ENCODE measurements around the gene PRR36. TPM values are rescaled to one million over a fixed set of nuclear protein-coding genes. Genes with fewer than 3 reads are reported as not detected.

The PRR36 gene
- total RNA-seq, 1 donor from 2014 or later: 20.9 TPM

DNA sequence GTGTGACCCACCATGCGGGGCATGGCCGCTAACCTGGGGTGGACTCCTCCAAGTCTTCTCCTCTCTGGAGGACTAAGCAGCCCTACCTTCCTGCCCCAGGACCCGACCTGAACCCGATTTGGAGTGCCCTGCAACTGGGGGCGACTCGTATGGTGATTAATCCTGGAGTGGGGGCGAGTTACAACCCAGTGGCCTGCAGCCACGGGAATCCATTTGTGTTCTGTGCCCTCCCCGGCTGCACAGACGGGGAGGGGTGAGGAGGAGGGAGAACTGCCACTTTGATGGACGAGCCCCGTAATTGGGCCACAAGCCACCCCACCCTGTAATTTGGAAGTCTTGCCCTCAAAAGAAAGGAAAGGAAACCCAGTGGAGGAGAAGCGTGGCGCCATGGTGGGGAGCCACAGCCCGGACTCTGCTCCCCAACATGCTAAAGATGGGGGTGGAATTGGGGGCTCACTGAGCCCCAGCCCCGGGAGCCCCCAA lies 18.0 kb downstream of the PRR36 start:
- H3K4me3 Mint-ChIP-seq: no peak overlapping the region
- no peaks in the 10 kb centered on the region for H3K9me3 Mint-ChIP-seq
- no peak for DNase-seq (ENCODE audit: low read depth, low spot score)
- H3K27me3 Mint-ChIP-seq (ENCODE audit: low read depth): peaks cover 24% of the 10 kb centered on the region
- TF ChIP-seq, protein P1, sequence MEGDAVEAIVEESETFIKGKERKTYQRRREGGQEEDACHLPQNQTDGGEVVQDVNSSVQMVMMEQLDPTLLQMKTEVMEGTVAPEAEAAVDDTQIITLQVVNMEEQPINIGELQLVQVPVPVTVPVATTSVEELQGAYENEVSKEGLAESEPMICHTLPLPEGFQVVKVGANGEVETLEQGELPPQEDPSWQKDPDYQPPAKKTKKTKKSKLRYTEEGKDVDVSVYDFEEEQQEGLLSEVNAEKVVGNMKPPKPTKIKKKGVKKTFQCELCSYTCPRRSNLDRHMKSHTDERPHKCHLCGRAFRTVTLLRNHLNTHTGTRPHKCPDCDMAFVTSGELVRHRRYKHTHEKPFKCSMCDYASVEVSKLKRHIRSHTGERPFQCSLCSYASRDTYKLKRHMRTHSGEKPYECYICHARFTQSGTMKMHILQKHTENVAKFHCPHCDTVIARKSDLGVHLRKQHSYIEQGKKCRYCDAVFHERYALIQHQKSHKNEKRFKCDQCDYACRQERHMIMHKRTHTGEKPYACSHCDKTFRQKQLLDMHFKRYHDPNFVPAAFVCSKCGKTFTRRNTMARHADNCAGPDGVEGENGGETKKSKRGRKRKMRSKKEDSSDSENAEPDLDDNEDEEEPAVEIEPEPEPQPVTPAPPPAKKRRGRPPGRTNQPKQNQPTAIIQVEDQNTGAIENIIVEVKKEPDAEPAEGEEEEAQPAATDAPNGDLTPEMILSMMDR (conservative IDR thresholded peaks at IDR 0.05): no peak
- H3K27ac Mint-ChIP-seq (ENCODE audit: unreplicated experiment): no peak overlapping the region
- no peaks in the 10 kb centered on the region for H3K36me3 Mint-ChIP-seq (ENCODE audit: low read depth)
- peaks cover 15% of the 10 kb centered on the region for H3K4me1 Mint-ChIP-seq

DNA sequence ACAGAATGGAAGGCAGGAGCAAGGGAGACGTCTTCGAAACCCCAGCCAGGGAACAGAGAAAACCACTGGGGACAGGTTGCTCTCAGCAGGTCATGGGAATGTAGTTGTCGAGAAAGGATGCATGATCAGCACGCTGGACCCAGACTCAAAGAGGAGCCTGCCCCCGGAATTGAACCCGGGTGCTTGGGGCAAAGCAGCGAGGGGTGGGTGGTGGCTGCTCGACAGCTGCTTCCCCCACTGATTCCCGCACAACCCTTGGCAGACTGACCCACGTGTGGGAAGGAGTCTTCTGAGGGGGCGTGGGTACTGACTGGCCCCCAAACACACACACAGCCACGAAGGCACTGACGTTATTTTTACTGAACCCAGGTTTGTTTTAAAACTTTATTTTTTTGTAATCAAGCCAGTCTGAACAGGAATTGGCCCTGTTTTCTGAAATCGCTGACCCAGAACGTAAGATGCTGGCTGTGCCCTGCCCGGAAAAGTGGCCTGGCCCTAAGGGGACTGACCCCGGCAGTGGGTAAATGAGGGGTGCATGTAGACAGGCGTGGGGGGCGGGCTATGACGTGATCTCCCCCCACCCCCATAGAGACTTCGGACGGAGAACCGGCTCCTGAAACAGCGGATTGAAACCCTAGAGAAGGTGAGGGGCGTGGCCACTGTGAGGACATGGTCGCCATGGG lies 18.6 kb downstream of the PRR36 start:
- H3K4me1 Mint-ChIP-seq: peaks cover 15% of the 10 kb centered on the region
- no peak overlapping the region for H3K27ac Mint-ChIP-seq (ENCODE audit: unreplicated experiment)
- no peaks in the 10 kb centered on the region for H3K9me3 Mint-ChIP-seq
- H3K36me3 Mint-ChIP-seq (ENCODE audit: low read depth): no peaks in the 10 kb centered on the region
- DNase-seq (ENCODE audit: low read depth, low spot score): no peak
- TF ChIP-seq, protein P1 (conservative IDR thresholded peaks at IDR 0.05): no peak
- H3K4me3 Mint-ChIP-seq: no peak overlapping the region
- H3K27me3 Mint-ChIP-seq (ENCODE audit: low read depth): peaks cover 19% of the 10 kb centered on the region

DNA sequence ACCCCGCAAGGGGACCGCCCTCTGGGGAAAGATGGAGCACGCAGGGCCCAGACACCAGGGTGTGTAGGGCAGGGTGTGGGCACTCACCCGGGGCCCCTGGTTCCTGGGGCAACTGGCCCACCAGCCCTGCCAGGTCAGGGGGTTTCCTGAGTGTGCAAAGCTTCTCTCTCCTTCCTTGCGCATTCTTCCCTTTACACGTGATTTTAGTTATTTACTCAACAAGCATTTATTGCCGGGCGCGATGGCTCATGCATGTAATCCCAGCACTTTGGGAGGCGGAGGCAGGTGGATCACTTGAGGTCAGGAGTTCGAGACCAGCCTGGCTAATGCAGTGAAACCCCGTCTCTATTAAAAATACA lies 20.4 kb downstream of the PRR36 start:
- DNase-seq (ENCODE audit: low read depth, low spot score): no peak
- Mint-ChIP-seq H3K27ac (ENCODE audit: unreplicated experiment) (no peak overlapping the region), H3K4me3 (no peak overlapping the region), H3K27me3 (ENCODE audit: low read depth) (peaks cover 16% of the 10 kb centered on the region), H3K36me3 (ENCODE audit: low read depth) (no peaks in the 10 kb centered on the region), H3K4me1 (peaks cover 15% of the 10 kb centered on the region), H3K9me3 (no peaks in the 10 kb centered on the region)
- TF ChIP-seq, protein P1 (conservative IDR thresholded peaks at IDR 0.05): no peak

DNA sequence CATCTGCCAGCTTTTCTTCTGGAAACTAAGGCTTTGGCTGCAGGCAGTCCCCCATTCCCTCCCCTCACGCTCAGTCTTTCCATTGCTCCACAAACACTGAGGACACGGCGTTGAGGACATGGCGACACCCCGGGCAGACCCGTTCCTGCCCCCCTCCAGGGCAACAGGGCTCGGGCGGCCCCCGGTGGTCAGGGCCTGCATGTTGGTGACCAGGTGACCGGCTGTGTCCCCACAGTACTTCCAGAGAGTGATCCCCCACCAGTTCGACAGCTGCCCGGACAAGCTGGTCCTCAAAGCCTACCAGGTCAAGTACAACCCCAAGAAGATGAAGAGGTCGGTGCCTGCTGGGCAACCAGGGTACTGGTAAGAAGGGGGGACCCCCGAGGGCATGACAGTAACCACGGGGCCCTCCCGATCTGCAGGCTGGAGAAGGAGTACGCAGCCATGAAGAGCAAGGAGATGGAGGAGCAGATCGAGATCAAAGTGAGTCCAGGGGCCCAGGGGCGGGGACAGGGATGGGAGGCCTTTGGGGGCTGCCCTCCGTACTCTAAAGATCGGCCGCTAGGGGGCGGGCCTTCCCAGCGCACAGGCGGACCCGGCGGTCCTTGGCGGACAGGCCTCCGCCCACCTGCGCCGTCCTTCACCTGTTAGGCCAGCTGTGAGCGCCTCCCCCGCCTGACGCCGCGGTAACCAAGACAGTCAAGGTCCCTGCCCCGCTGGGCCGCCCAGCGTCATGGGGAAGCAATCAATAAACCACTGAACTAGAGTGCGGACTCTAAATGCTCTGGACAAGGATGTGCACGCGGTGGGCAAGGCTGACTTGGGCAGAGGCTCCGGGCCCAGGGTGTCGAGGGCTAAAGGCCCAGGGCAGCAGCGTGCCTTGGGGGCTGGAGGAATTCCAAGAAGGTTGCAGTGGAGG lies 21.1 kb downstream of the PRR36 start:
- TF ChIP-seq, protein P1 (conservative IDR thresholded peaks at IDR 0.05): peak; percentile 97
- H3K27me3 Mint-ChIP-seq (ENCODE audit: low read depth): peaks cover 12% of the 10 kb centered on the region
- no peak overlapping the region for H3K27ac Mint-ChIP-seq (ENCODE audit: unreplicated experiment)
- H3K4me3 Mint-ChIP-seq: no peak overlapping the region
- no peaks in the 10 kb centered on the region for H3K9me3 Mint-ChIP-seq
- no peaks in the 10 kb centered on the region for H3K36me3 Mint-ChIP-seq (ENCODE audit: low read depth)
- peak; percentile 72 for DNase-seq (ENCODE audit: low read depth, low spot score)
- H3K4me1 Mint-ChIP-seq: peaks cover 11% of the 10 kb centered on the region

DNA sequence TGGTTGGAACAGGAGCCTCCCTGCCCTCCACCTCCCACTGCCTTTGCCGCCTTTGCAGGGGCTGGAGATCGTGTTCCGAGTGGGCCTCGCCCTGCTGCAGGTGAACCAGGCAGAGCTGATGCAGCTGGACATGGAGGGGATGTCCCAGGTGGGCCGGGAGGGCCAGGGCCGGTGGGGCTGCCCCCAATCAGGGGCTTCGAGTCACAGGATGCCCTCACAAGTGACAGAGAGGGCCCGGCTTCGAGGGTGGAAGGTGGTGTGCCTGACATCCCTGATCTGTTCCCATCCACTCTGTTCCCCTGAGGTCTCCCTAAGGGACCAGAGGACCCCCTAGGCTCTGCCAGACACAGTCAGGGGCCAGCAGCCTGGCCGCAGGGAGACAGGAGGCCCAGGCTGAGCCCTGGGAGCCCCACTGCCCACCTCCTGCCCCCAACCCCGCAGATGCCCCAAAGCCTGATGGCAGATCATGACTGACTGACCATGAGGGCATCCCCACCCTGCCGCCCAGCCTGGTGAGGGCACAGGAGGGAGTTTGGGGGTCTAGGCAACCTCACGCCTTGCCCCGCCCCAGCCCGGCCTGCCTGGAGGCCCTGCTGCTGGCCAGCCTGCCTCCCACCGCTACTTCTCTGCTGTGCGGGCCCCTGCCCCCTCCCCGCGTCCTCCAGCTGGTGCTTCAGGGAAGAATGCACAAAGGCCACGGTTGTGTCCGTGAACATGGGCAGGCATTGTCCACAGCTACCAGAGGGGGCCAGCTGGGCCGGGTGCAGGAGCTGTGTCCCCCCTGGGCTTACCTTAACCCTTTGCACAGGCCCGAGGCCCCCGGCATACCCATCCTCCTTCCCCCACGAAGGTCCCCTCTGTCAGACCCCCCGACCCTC lies 22.3 kb downstream of the PRR36 start:
- peak overlapping the region; percentile 78 for H3K27ac Mint-ChIP-seq (ENCODE audit: unreplicated experiment)
- TF ChIP-seq, protein P1 (conservative IDR thresholded peaks at IDR 0.05): no peak
- H3K36me3 Mint-ChIP-seq (ENCODE audit: low read depth): no peaks in the 10 kb centered on the region
- peak overlapping the region; percentile 56 for H3K4me3 Mint-ChIP-seq
- H3K9me3 Mint-ChIP-seq: no peaks in the 10 kb centered on the region
- no peak for DNase-seq (ENCODE audit: low read depth, low spot score)
- H3K4me1 Mint-ChIP-seq: peaks cover 11% of the 10 kb centered on the region
- peaks cover 10% of the 10 kb centered on the region for H3K27me3 Mint-ChIP-seq (ENCODE audit: low read depth)

All from neural crest cell (in vitro differentiated cells).